Peyer's patch (tissue), 4 donors: ENCODE measurements around the gene TMTC4. TPM values are rescaled to one million over a fixed set of nuclear protein-coding genes. Genes with fewer than 3 reads are reported as not detected.

Experiments
- DNase-seq, 3 donors: peaks; one replicate each; pipeline ENCODE4 v3.0.0-alpha.2; 2017 to 2019
- H3K27ac ChIP-seq, 4 donors: fragments of 200-600 bp; sonication (generic); one replicate each; pipeline ENCODE4 v1.5.1; 2016 to 2019
- H3K27me3 ChIP-seq, 2 donors: fragments of 200-600 bp; sonication (generic); one replicate each; pipeline ENCODE4 v1.5.1; 2019
- H3K36me3 ChIP-seq, 3 donors: fragments of 200-600 bp; sonication (generic); one replicate each; pipeline ENCODE4 v1.5.1; 2016 to 2019
- H3K4me1 ChIP-seq, 4 donors: fragments of 200-600 bp; sonication (generic); one replicate each; pipeline ENCODE4 v1.5.1; 2016 to 2019
- H3K4me3 ChIP-seq, 4 donors: fragments of 200-600 bp; sonication (generic); 1 replicate in 3 of 4; 2 replicates in 1 of 4; pipeline ENCODE4 v1.5.1; 2016 to 2019; ENCODE audit warnings: mild to moderate bottlenecking in 1 of 4
- H3K9me3 ChIP-seq, 4 donors: fragments of 200-600 bp; sonication (generic); one replicate each; pipeline ENCODE4 v1.5.1; 2016 to 2019; ENCODE audit warnings: mild to moderate bottlenecking in 1 of 4
- POLR2A ChIP-seq, 2 donors: fragments of 450-650 bp; IDR thresholded peaks; one replicate each; pipeline ENCODE4 v1.5.1; 2017; ENCODE audit warnings: antibody characterized with exemption in 2 of 2, mild to moderate bottlenecking in 2 of 2, moderate library complexity in 2 of 2
- total RNA-seq, 4 donors: library from RNA; depleted of rRNA; stranded (reverse); fragments of >200 nt; gene quantifications; one replicate each; pipeline ENCODE4 v1.1.0, GENCODE V29; 2016
- TF ChIP-seq, protein P1 (sequence below), 6 experiments: fragments of 450-650 bp in 4 of 6; fragments of 200-600 bp in 2 of 6; sonication (generic) in 1 of 6; IDR thresholded peaks; one replicate each; pipeline ENCODE4 v1.5.1; 2017 to 2019; ENCODE audit warnings: antibody characterized with exemption in 6 of 6, mild to moderate bottlenecking in 3 of 6, moderate library complexity in 1 of 6

TMTC4 gene
- total RNA-seq, 4 donors from 2014 or later, result 29.7 to 36.6 (median 33.7) TPM

DNA sequence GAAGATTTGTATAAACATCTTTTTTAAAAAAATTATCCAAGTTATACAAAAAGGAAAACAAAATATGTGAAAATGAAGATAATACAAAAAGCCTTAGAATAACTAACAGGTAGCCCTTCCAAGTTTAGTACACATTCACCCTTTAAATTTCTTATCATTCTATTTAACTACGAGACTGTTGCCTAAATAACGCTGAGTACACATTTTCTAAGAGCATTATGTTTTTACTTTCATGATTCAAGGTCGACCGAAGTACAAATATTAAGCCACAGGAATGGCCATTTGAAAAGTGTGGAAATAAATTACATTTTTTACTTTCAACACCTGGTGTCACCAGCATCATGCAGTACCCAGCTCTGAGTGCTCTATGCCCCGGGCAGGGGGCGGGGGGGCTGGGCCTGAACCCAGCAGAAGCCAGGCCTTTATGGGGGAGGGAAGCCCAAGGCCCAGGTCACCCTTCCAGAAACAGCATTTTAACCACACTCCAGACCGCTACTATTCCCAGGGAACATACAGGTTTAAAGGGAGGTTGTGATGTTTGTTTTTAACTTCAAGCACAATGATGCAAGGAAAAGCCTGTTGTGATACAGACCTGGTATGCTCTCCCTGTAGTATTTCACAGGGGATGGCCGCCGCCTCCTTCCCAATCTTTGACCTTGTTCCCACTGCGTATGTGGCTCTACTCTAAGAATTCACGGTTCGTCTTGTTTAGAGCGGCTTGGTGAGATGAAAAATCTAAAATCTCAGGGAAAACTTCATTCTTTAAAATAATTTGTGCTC lies 110.0 kb downstream of the TMTC4 start:
- no peak for TF ChIP-seq POLR2A (IDR thresholded peaks at IDR 0.05)
- TF ChIP-seq, protein P1, sequence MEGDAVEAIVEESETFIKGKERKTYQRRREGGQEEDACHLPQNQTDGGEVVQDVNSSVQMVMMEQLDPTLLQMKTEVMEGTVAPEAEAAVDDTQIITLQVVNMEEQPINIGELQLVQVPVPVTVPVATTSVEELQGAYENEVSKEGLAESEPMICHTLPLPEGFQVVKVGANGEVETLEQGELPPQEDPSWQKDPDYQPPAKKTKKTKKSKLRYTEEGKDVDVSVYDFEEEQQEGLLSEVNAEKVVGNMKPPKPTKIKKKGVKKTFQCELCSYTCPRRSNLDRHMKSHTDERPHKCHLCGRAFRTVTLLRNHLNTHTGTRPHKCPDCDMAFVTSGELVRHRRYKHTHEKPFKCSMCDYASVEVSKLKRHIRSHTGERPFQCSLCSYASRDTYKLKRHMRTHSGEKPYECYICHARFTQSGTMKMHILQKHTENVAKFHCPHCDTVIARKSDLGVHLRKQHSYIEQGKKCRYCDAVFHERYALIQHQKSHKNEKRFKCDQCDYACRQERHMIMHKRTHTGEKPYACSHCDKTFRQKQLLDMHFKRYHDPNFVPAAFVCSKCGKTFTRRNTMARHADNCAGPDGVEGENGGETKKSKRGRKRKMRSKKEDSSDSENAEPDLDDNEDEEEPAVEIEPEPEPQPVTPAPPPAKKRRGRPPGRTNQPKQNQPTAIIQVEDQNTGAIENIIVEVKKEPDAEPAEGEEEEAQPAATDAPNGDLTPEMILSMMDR (IDR thresholded peaks at IDR 0.05), result no peak
- Histone ChIP-seq H3K36me3 (no peaks in the 10 kb centered on the region), H3K9me3 (no peaks in the 10 kb centered on the region), H3K27me3 (no peaks in the 10 kb centered on the region), H3K4me3 (no peak overlapping the region), H3K4me1 (no peaks in the 10 kb centered on the region), H3K27ac (no peak overlapping the region)
- no peak for DNase-seq

DNA sequence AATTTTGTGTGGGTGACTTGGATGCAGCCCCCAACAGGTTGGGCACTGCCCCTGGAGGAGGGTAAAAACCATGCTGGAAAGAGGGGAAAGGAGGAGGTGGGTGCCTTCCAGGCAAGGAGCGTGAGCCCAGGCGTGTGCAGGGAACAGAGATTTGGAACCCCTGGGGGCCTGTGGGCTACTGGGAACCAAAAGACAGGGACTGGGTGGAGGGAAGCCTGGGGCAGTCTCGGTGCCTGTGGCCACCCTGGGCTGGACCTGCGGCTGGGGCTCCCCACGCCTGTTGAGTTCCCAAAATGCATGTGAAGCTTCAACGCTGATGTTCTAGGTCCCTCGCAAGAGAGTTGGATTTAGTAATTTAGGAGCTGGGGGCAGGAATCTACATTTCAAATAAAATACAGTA lies 110.8 kb downstream of the TMTC4 start:
- Histone ChIP-seq H3K36me3 (no peaks in the 10 kb centered on the region), H3K4me1 (no peaks in the 10 kb centered on the region), H3K27ac (no peak overlapping the region), H3K4me3 (no peak overlapping the region), H3K9me3 (no peaks in the 10 kb centered on the region), H3K27me3 (no peaks in the 10 kb centered on the region)
- TF ChIP-seq POLR2A (IDR thresholded peaks at IDR 0.05), result no peak
- TF ChIP-seq, protein P1 (IDR thresholded peaks at IDR 0.05), result no peak
- DNase-seq, result no peak

DNA sequence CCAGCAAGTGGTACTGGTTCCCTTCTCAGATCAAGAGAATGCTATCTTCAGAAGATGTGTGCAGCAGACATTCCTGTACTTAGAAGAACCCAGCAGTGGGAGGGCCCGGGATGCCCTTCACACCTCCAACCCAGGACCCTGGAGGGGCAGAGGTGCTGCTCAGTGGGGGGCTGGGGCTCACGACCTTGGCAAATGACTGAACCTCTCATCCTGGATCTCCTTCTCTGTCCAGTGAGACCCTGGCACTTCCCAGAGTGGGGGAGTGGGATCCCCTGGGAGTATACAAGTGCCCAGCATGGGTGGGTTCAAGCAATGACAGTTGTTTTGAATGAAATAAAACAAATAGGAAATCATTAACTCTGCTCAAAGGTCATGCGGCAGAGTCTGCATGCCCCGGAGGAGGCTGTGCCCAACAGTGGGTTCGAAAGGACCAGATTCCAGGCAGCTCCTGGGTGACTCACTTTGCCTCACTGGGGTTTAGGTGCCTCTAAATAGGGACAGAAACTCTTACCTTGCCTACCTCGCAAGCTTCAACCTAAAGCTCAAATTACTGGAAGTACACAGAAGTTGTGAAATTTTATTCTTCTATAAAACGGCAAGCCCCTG lies 112.9 kb downstream of the TMTC4 start:
- TF ChIP-seq, protein P1 (IDR thresholded peaks at IDR 0.05), result no peak
- TF ChIP-seq POLR2A (IDR thresholded peaks at IDR 0.05), result no peak
- no peaks in the 10 kb centered on the region for H3K36me3 ChIP-seq

DNA sequence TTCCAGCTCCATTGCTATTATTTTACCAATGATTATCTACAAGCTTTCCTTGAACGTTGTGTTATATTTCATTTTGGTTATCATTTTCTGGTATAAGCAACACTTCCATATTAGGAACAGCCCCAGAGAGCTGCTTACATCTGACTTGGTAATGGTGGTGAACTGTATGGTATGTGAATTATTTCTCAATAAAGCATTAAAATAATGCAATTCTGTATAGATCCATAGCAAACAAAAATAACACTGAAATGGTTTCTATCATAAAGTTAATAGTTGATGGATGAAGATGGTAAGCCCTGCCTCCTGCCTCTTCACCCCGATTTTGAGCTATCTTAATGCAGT lies 113.5 kb downstream of the TMTC4 start:
- no peak overlapping the region for H3K27ac ChIP-seq
- no peaks in the 10 kb centered on the region for H3K4me1 ChIP-seq
- H3K4me3 ChIP-seq, result no peak overlapping the region
- no peak for TF ChIP-seq POLR2A (IDR thresholded peaks at IDR 0.05)
- TF ChIP-seq, protein P1 (IDR thresholded peaks at IDR 0.05), result no peak
- H3K36me3 ChIP-seq, result no peaks in the 10 kb centered on the region
- DNase-seq, result no peak
- H3K27me3 ChIP-seq, result no peaks in the 10 kb centered on the region
- H3K9me3 ChIP-seq, result no peaks in the 10 kb centered on the region

More for the DNA sequence above, 112.9 kb downstream of the TMTC4 start:
- no peaks in the 10 kb centered on the region for H3K9me3 ChIP-seq
- no peak for DNase-seq
- no peak overlapping the region for H3K27ac ChIP-seq
- no peak overlapping the region for H3K4me3 ChIP-seq
- no peaks in the 10 kb centered on the region for H3K27me3 ChIP-seq
- no peaks in the 10 kb centered on the region for H3K4me1 ChIP-seq

DNA sequence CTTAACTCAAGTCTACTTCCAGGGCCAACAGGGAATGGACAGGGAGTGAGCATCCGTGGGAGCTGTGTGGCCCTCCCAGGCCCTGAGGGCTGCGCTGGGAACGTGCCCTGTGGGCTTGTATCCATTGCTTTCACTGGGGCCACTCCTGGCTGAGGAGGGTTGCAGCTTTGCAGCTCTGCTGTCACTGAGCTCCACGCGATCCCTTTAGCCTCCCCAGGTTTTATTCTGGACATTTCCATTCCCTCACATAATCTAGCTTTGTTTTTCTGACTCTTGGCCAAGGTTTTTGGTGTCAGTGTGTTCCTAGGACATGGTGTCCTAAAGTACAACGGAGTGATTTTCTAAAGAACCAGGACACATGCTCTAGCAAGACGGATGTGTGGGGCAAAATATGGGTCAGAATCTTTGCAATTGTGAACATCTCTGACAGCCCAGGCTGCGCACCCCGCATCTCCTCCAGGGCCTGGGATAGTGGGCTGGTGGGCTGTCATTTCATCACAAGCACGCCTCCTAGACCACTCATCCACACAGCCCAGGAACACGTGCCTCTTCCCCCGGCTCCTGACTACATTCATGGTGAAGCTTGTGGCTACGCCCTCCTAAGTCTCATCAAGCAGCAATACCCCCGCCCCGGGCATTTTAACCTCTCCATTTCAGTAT lies 114.0 kb downstream of the TMTC4 start:
- Histone ChIP-seq H3K36me3 (no peaks in the 10 kb centered on the region), H3K4me3 (no peak overlapping the region), H3K27me3 (no peaks in the 10 kb centered on the region), H3K4me1 (no peaks in the 10 kb centered on the region), H3K9me3 (no peaks in the 10 kb centered on the region), H3K27ac (no peak overlapping the region)
- no peak for DNase-seq
- TF ChIP-seq, protein P1 (IDR thresholded peaks at IDR 0.05), result no peak
- TF ChIP-seq POLR2A (IDR thresholded peaks at IDR 0.05), result no peak
